AG04450 (cell line): Measurements from ENCODE around the gene PDS5A. TPM values are rescaled to one million over a fixed set of nuclear protein-coding genes. Genes with fewer than 3 reads are reported as not detected.
"Not testable (repeated sequence)": the region's sequence is repeated elsewhere in the genome, so short reads cannot be mapped to it uniquely, and the experiment has no call there.

Experiments
- CTCF ChIA-PET: fragments of 300-600, 350-600 bp; formaldehyde crosslinking; extraction: SDS; loops from one replicate; lab custom pipeline; 2022; ENCODE audit warnings: antibody characterized with exemption, inconsistent platforms; lab: Charles Lee
- POLR2A ChIA-PET: fragments of 350-600 bp; formaldehyde crosslinking; extraction: SDS; loops from one replicate; lab custom pipeline; 2021; ENCODE audit warnings: antibody characterized with exemption, inconsistent platforms; lab: Yijun Ruan, JAX
- DNase-seq: peaks from one replicate; pipeline ENCODE4 v3.0.0-alpha.2; 2011; ENCODE audit warnings: low read depth, low spot score
- H3K27ac ChIP-seq: one replicate; pipeline ENCODE4 v1.5.1; 2012; ENCODE audit warnings: low read depth, low read length, control low read depth
- H3K27me3 ChIP-seq: one replicate; pipeline ENCODE4 v1.6.0; 2012; ENCODE audit warnings: low read length; ENCODE audit not compliant: control insufficient read depth, insufficient read depth
- H3K4me3 ChIP-seq: 2 replicates; pipeline ENCODE4 v1.5.1; 2011; ENCODE audit warnings: mild to moderate bottlenecking, low read depth, low read length, control low read depth
- H3K9me3 ChIP-seq: 2 replicates; pipeline ENCODE4 v1.5.1; 2012; ENCODE audit warnings: low read length; ENCODE audit not compliant: control insufficient read depth, insufficient read depth
- CTCF ChIP-seq: IDR thresholded peaks from 2 replicates; pipeline ENCODE4 v1.5.1; 2011; ENCODE audit warnings: low read depth, low read length, control low read depth, inconsistent platforms
- polyA plus RNA-seq: library from polyadenylated mRNA; depleted of rRNA; stranded (reverse); fragments of >200 nt; gene quantifications from 2 replicates; pipeline ENCODE4 v1.2.3, GENCODE V29; 2011

PDS5A gene
- polyA plus RNA-seq, 1 experiment = 49.5 TPM

- ChIA-PET POLR2A (no interaction called here), CTCF (no interaction called here)
- DNase-seq = no peak
- no peak overlapping the region for H3K4me3 ChIP-seq
- no peaks in the 10 kb centered on the region for H3K27me3 ChIP-seq
- H3K27ac ChIP-seq = no peak overlapping the region
- no peak for TF ChIP-seq CTCF
- H3K9me3 ChIP-seq = peaks cover 7% of the 10 kb centered on the region; the same call in 1 of the 2 replicates
These were observed 165.2 kb downstream of the PDS5A start for GRCh38 chr4:39812500-39812899.

GRCh38 chr4:39808231-39808749 lies 169.4 kb downstream of the PDS5A start:
- CTCF ChIA-PET = no interaction called here
- TF ChIP-seq CTCF = no peak

GRCh38 chr4:39802005-39802404 lies 175.7 kb downstream of the PDS5A start:
- Histone ChIP-seq H3K27ac (no peak overlapping the region), H3K4me3 (no peak overlapping the region), H3K27me3 (no peaks in the 10 kb centered on the region), H3K9me3 (no peaks in the 10 kb centered on the region)
- POLR2A ChIA-PET = no interaction called here
- TF ChIP-seq CTCF = no peak
- DNase-seq = no peak
- CTCF ChIA-PET = no interaction called here

More at GRCh38 chr4:39808231-39808749, 169.4 kb downstream of the PDS5A start:
- Histone ChIP-seq H3K27me3 (no peaks in the 10 kb centered on the region), H3K9me3 (no peaks in the 10 kb centered on the region), H3K4me3 (no peak overlapping the region), H3K27ac (no peak overlapping the region)
- POLR2A ChIA-PET = interaction anchor here (0.7 kb wide), 1 partner anchor 18 kb away, joined by 4 read pairs; no protein-coding TSS in a partner anchor
- DNase-seq = no peak

GRCh38 chr4:39792976-39793375 lies 184.7 kb downstream of the PDS5A start:
- DNase-seq, H3K4me3 ChIP-seq: not testable (repeated sequence)

GRCh38 chr4:39792529-39792928 lies 185.2 kb downstream of the PDS5A start:
- Histone ChIP-seq H3K27ac (no peak overlapping the region), H3K4me3 (no peak overlapping the region), H3K27me3 (no peaks in the 10 kb centered on the region), H3K9me3 (no peaks in the 10 kb centered on the region; the same call in 1 of the 2 replicates)
- ChIA-PET POLR2A (no interaction called here), CTCF (no interaction called here)
- DNase-seq = no peak
- no peak for TF ChIP-seq CTCF

More at GRCh38 chr4:39792976-39793375, 184.7 kb downstream of the PDS5A start:
- H3K9me3 ChIP-seq, POLR2A ChIA-PET, CTCF ChIA-PET, H3K27ac ChIP-seq, H3K27me3 ChIP-seq: not testable (repeated sequence)
